Natural killer cell (primary cell): ENCODE results near the gene ACOX3. TPM values are rescaled to one million over a fixed set of nuclear protein-coding genes. Genes with fewer than 3 reads are reported as not detected.

Experiments used
- ATAC-seq, 3 donors: fragments of 150-1000 bp in 2 of 3; fragments of 200-7000 bp in 1 of 3; cut with Tn5 transposase; 1 replicate in 1 of 3; 2 replicates in 2 of 3; pipeline ENCODE4 v1.10.0; 2021; ENCODE audit warnings: mild to moderate bottlenecking in 2 of 3, moderate library complexity in 2 of 3
- DNase-seq, 2 donors: peaks; one replicate each; pipeline versions ENCODE4 v3.0.0 to v3.0.0-alpha.2; 2013 to 2021; ENCODE audit warnings: mixed read lengths in 1 of 2
- H3K27ac ChIP-seq: one replicate; pipeline ENCODE4 v1.5.1; 2013; ENCODE audit warnings: mild to moderate bottlenecking, low read length
- H3K27me3 ChIP-seq: one replicate; pipeline ENCODE4 v1.6.1; 2013; ENCODE audit warnings: low read length; ENCODE audit not compliant: control insufficient read depth, insufficient read depth
- H3K36me3 ChIP-seq: one replicate; pipeline ENCODE4 v1.6.1; 2013; ENCODE audit warnings: low read length; ENCODE audit not compliant: control insufficient read depth, insufficient read depth
- H3K4me1 ChIP-seq: one replicate; pipeline ENCODE4 v1.6.1; 2013; ENCODE audit warnings: low read length; ENCODE audit not compliant: control insufficient read depth, insufficient read depth
- H3K4me3 ChIP-seq: one replicate; pipeline ENCODE4 v1.5.1; 2013; ENCODE audit warnings: low read length
- H3K9me3 ChIP-seq: one replicate; pipeline ENCODE4 v1.6.1; 2013; ENCODE audit warnings: low read length; ENCODE audit not compliant: control insufficient read depth, insufficient read depth
- H3K27ac Mint-ChIP-seq, 2 donors: one replicate each; pipeline ENCODE4 v1.8.0; 2022; ENCODE audit warnings: mild to moderate bottlenecking in 2 of 2, mixed read lengths in 2 of 2, moderate library complexity in 1 of 2
- H3K27me3 Mint-ChIP-seq, 2 donors: one replicate each; pipeline ENCODE4 v1.8.0; 2022; ENCODE audit warnings: low read depth in 2 of 2, mixed read lengths in 2 of 2
- H3K36me3 Mint-ChIP-seq: one replicate; pipeline ENCODE4 v1.8.0; 2022; ENCODE audit warnings: mixed read lengths
- H3K4me1 Mint-ChIP-seq, 2 donors: one replicate each; pipeline ENCODE4 v1.8.0; 2022; ENCODE audit warnings: mixed read lengths in 2 of 2
- H3K4me3 Mint-ChIP-seq: one replicate; pipeline ENCODE4 v1.8.0; 2022; ENCODE audit warnings: mild to moderate bottlenecking, moderate library complexity, mixed read lengths
- H3K9me3 Mint-ChIP-seq, 2 donors: one replicate each; pipeline ENCODE4 v1.8.0; 2022; ENCODE audit warnings: mixed read lengths in 2 of 2
- CTCF ChIP-seq: fragments of 200-600 bp; IDR thresholded peaks from one replicate; pipeline ENCODE4 v1.8.0; 2022; ENCODE audit warnings: antibody characterized with exemption
- WGBS: methylation state at CpG from one replicate; pipeline ENCODE4 v1.1.7; 2013; ENCODE audit warnings: missing lambda C conversion rate; ENCODE audit not compliant: insufficient coverage; 5-methylcytosine and 5-hydroxymethylcytosine counted together
- intact Hi-C: fragments of 100-400 bp; cut with micrococcal nuclease; formaldehyde crosslinking; loops from one replicate; pipeline ENCODE4 v1.14.2; 2022
- total RNA-seq, 4 donors: library from RNA; stranded (reverse); fragments of 120-200 nt in 1 of 4; gene quantifications; one replicate each; pipeline versions ENCODE4 v1.2.3 to v1.2.4, GENCODE V29; 2013 to 2022

Gene ACOX3
- total RNA-seq, 3 donors from 2014 or later (not counting 1 experiment from before 2014, with no cell fraction given), result 12.4 to 18.3 (median 15.4) TPM

GRCh38 chr4:8383016-8383415, 57.5 kb downstream of the ACOX3 start:
- no peak for ATAC-seq
- TF ChIP-seq CTCF, result no peak

DNA sequence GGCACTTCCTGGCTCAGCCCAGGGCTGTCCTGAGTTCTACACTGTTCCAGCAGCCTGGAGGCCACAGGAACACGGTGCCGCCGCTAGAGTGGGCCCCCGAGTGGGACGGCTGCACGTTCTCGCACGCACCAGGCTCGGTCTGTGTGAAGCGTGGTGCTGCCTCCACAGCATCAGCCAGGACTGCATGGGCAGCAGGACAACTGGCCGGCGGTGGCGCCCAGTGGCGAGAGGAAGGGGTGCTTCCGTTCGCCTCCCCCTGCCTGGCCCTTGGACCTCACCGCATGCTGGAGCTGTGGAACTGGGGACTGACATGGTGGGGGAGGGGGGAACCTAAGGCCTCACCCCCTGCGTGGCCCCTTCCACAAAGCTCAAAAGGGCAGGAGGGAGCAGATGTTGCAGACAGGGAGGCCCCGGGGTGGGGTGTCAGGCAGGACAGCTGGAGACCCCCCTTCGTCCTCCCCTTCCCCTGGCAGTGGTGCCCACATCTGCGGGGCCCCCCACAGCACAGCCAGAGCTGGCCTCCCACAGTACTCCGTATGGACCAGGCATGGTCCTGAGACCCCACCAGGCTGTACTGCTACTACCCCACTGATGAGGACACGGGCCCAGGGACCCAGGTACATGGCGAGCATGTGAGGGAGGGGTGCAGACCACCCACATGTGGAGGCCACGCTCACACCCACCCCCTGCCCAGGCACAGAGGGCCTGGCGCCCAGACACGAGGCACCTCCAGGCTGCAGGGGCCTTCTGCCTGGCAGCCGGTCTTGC, 58.5 kb downstream of the ACOX3 start:
- WGBS, result 94% methylated on average over 28 of the region's 28 CpGs
- no peak for DNase-seq

More at GRCh38 chr4:8383016-8383415, 57.5 kb downstream of the ACOX3 start:
- H3K36me3 ChIP-seq, result peaks cover 21% of the 10 kb centered on the region
- no peak overlapping the region for H3K4me3 ChIP-seq
- Mint-ChIP-seq H3K4me3 (no peak overlapping the region), H3K27ac (no peak overlapping the region), H3K9me3 (no peaks in the 10 kb centered on the region), H3K36me3 (no peaks in the 10 kb centered on the region), H3K27me3 (no peaks in the 10 kb centered on the region), H3K4me1 (no peaks in the 10 kb centered on the region)
- no peaks in the 10 kb centered on the region for H3K4me1 ChIP-seq
- no peaks in the 10 kb centered on the region for H3K27me3 ChIP-seq
- intact Hi-C loops, result no loop called here
- H3K27ac ChIP-seq, result no peak overlapping the region
- H3K9me3 ChIP-seq, result no peaks in the 10 kb centered on the region
- WGBS, result 94% methylated on average over 13 of the region's 14 CpGs
- DNase-seq, result no peak

GRCh38 chr4:8380511-8381415, 59.8 kb downstream of the ACOX3 start:
- ATAC-seq (no peak), DNase-seq (no peak)
- 96% methylated on average over 22 of the region's 22 CpGs for WGBS
- Mint-ChIP-seq H3K9me3 (no peaks in the 10 kb centered on the region), H3K4me1 (no peaks in the 10 kb centered on the region), H3K27ac (no peak overlapping the region), H3K4me3 (no peak overlapping the region), H3K36me3 (no peaks in the 10 kb centered on the region), H3K27me3 (no peaks in the 10 kb centered on the region)
- Histone ChIP-seq H3K27ac (no peak overlapping the region), H3K4me3 (no peak overlapping the region), H3K9me3 (no peaks in the 10 kb centered on the region), H3K27me3 (no peaks in the 10 kb centered on the region), H3K4me1 (no peaks in the 10 kb centered on the region), H3K36me3 (peaks cover 9% of the 10 kb centered on the region)
- no peak for TF ChIP-seq CTCF
- intact Hi-C loops, result no loop called here

More for the DNA sequence above, 58.5 kb downstream of the ACOX3 start:
- Mint-ChIP-seq H3K4me1 (no peaks in the 10 kb centered on the region), H3K27ac (no peak overlapping the region), H3K9me3 (no peaks in the 10 kb centered on the region), H3K36me3 (no peaks in the 10 kb centered on the region), H3K4me3 (no peak overlapping the region), H3K27me3 (no peaks in the 10 kb centered on the region)
- no peaks in the 10 kb centered on the region for H3K27me3 ChIP-seq
- H3K9me3 ChIP-seq, result no peaks in the 10 kb centered on the region
- H3K4me1 ChIP-seq, result no peaks in the 10 kb centered on the region
- H3K36me3 ChIP-seq, result peaks cover 15% of the 10 kb centered on the region
- no peak overlapping the region for H3K27ac ChIP-seq
- intact Hi-C loops, result no loop called here
- ATAC-seq, result no peak
- H3K4me3 ChIP-seq, result no peak overlapping the region
- TF ChIP-seq CTCF, result no peak
